HepG2 (cell line): ENCODE data around the gene RCBTB1. TPM values are rescaled to one million over a fixed set of nuclear protein-coding genes. Genes with fewer than 3 reads are reported as not detected.
A peak's percentile ranks its signal among the peaks of the same experiment; 100 is the strongest.

Experiments
- FOXA1 ChIP-seq, 2 experiments: fragments of 450-650 bp in 1 of 2; sonication (generic) in 1 of 2; formaldehyde crosslinking in 1 of 2; IDR thresholded peaks; 2 replicates each; pipeline versions ENCODE4 v1.4.0 to v1.6.1; 2016 to 2020; ENCODE audit warnings: missing genetic modification reagents in 1 of 2
- GLI4 ChIP-seq: sonication (generic); formaldehyde crosslinking; IDR thresholded peaks from 2 replicates; pipeline ENCODE4 v1.5.1; 2020; ENCODE audit warnings: missing genetic modification reagents, mild to moderate bottlenecking, moderate library complexity, borderline replicate concordance
- HOXA5 ChIP-seq: sonication (generic); formaldehyde crosslinking; IDR thresholded peaks from 2 replicates; pipeline ENCODE4 v1.4.0; 2020; ENCODE audit warnings: missing genetic modification reagents
- MAZ ChIP-seq, 2 experiments: sonication (generic) in 1 of 2; formaldehyde crosslinking in 1 of 2; IDR thresholded peaks; 2 replicates each; pipeline versions ENCODE4 v1.5.0 to v1.6.1; 2012 to 2020; ENCODE audit warnings: low read depth in 2 of 2, mild to moderate bottlenecking in 2 of 2, borderline replicate concordance in 1 of 2, improper control_type of control experiment in 1 of 2, low read length in 1 of 2, missing genetic modification reagents in 1 of 2, moderate library complexity in 1 of 2
- PRPF4 ChIP-seq: fragments of 200-400 bp; formaldehyde crosslinking; IDR thresholded peaks from 2 replicates; pipeline ENCODE4 v1.6.1; 2016; ENCODE audit warnings: low read length, low read depth; ENCODE audit not compliant: poor library complexity, severe bottlenecking
- SP5 ChIP-seq: IDR thresholded peaks from 2 replicates; pipeline ENCODE4 v1.6.1; 2016; ENCODE audit warnings: low read depth, borderline replicate concordance
- TFAP4 ChIP-seq: sonication (generic); IDR thresholded peaks from 2 replicates; pipeline ENCODE4 v1.6.1; 2016; ENCODE audit warnings: low read depth, borderline replicate concordance
- TFDP1 ChIP-seq: IDR thresholded peaks from 2 replicates; pipeline ENCODE4 v1.6.1; 2016; ENCODE audit warnings: missing compliant biosample characterization, missing genetic modification reagents, borderline replicate concordance
- TFDP2 ChIP-seq: sonication (generic); formaldehyde crosslinking; IDR thresholded peaks from 2 replicates; pipeline ENCODE4 v1.4.0; 2020; ENCODE audit warnings: missing genetic modification reagents
- TMF1 ChIP-seq: sonication (generic); formaldehyde crosslinking; IDR thresholded peaks from 2 replicates; pipeline ENCODE4 v1.8.1; 2022; ENCODE audit warnings: low read depth, missing genetic modification reagents
- ZBTB39 ChIP-seq: sonication (generic); formaldehyde crosslinking; IDR thresholded peaks from 2 replicates; pipeline ENCODE4 v1.5.0; 2020; ENCODE audit warnings: missing genetic modification reagents
- ZNF121 ChIP-seq: sonication (generic); formaldehyde crosslinking; IDR thresholded peaks from 2 replicates; pipeline ENCODE4 v1.5.0; 2020; ENCODE audit warnings: mild to moderate bottlenecking, missing genetic modification reagents
- ZNF281 ChIP-seq: sonication (generic); formaldehyde crosslinking; IDR thresholded peaks from 2 replicates; pipeline ENCODE4 v1.4.0; 2020; ENCODE audit warnings: missing genetic modification reagents, borderline replicate concordance
- ZNF777 ChIP-seq: sonication (generic); formaldehyde crosslinking; IDR thresholded peaks from 2 replicates; pipeline ENCODE4 v1.4.0; 2020; ENCODE audit warnings: missing genetic modification reagents
- ZSCAN21 ChIP-seq: sonication (generic); formaldehyde crosslinking; IDR thresholded peaks from 2 replicates; pipeline ENCODE4 v1.8.0; 2022; ENCODE audit warnings: mild to moderate bottlenecking, missing genetic modification reagents, moderate library complexity, borderline replicate concordance
- polyA plus RNA-seq, 8 experiments: library from polyadenylated mRNA; depleted of rRNA in 3 of 8; stranded (reverse) in 7 of 8; unstranded in 1 of 8; fragments of >200 nt; fragmentation: Illumina TruSeq in 4 of 8; extraction: Trizol in 4 of 8; gene quantifications; 2 replicates each; pipeline versions ENCODE4 v1.2.1 to v1.2.3, GENCODE V29; 2011 to 2016; ENCODE audit warnings: low read depth in 4 of 8, missing spikeins in 1 of 8, mixed read lengths in 1 of 8; ENCODE audit not compliant: insufficient read depth in 1 of 8
- total RNA-seq, 5 experiments: library from RNA; depleted of rRNA; stranded (reverse); fragments of >200 nt; fragmentation: Illumina TruSeq; extraction: Trizol; gene quantifications; 2 replicates each; pipeline ENCODE4 v1.2.3, GENCODE V29; 2016; ENCODE audit warnings: low read depth in 1 of 5

RCBTB1 gene
- total and polyA plus RNA-seq, 2 of the 13 experiments (the other 11 are each of a cell fraction or from before 2014, with no cell fraction given): 13.4 to 21.6 TPM

- peak; percentile 30; the same call in 1 of the 2 replicates for TF ChIP-seq TFDP1 (CRISPR knock-in tag)
- TF ChIP-seq ZNF777 (CRISPR knock-in tag): 0 out of 2 replicates have a peak, but pooled peaks have one; percentile 39
- TF ChIP-seq TFAP4: 0 out of 2 replicates have a peak, but pooled peaks have one; percentile 4
- TF ChIP-seq ZBTB39 (CRISPR knock-in tag): no peak
- peak; percentile 72; the same call in 1 of the 2 replicates for TF ChIP-seq TMF1 (CRISPR knock-in tag)
- TF ChIP-seq FOXA1 (IDR thresholded peaks at IDR 0.05): no peak
- 0 out of 2 replicates have a peak, but pooled peaks have one; percentile 25 for TF ChIP-seq FOXA1 (CRISPR knock-in tag; IDR thresholded peaks at IDR 0.05)
- peak; percentile 55 for TF ChIP-seq PRPF4
- TF ChIP-seq SP5 (CRISPR knock-in tag): 0 out of 2 replicates have a peak, but pooled peaks have one; percentile 34
- peak; percentile 40; the same call in 1 of the 2 replicates for TF ChIP-seq HOXA5 (CRISPR knock-in tag)
- TF ChIP-seq ZSCAN21 (CRISPR knock-in tag): peak; percentile 48
- peak; percentile 91 for TF ChIP-seq ZNF281 (CRISPR knock-in tag)
- TF ChIP-seq GLI4 (CRISPR knock-in tag): no peak
- TF ChIP-seq ZNF121 (CRISPR knock-in tag): peak; percentile 48
- TF ChIP-seq TFDP2: peak; percentile 27; the same call in 1 of the 2 replicates
- TF ChIP-seq MAZ (IDR thresholded peaks at IDR 0.05; ENCODE audit: borderline replicate concordance, low read depth, low read length): no peak; the same call in 1 of the 2 replicates
- TF ChIP-seq MAZ (CRISPR knock-in tag; IDR thresholded peaks at IDR 0.05; ENCODE audit: low read depth): peak; percentile 76
These were observed 89.3 kb downstream of the RCBTB1 start, which contains the start of gene PHF11 (continued) for GRCh38 chr13:49495783-49496762.
